KMS-11 (cell line): ENCODE measurements around the gene GSE1.
A peak's percentile ranks its signal among the peaks of the same experiment; 100 is the strongest.

Experiments used
- H2AFZ ChIP-seq: fragments of 200-600 bp; sonication (generic); 2 replicates; pipeline ENCODE4 v1.6.1; 2016; ENCODE audit warnings: antibody characterized with exemption, mixed run types, low read depth
- H3K27ac ChIP-seq: fragments of 200-600 bp; sonication (generic); 2 replicates; pipeline ENCODE4 v1.6.1; 2016; ENCODE audit warnings: mild to moderate bottlenecking, mixed run types
- H3K27me3 ChIP-seq: fragments of 200-600 bp; sonication (generic); 2 replicates; pipeline ENCODE4 v1.6.1; 2017; ENCODE audit warnings: mild to moderate bottlenecking, low read depth, mixed run types, moderate library complexity; ENCODE audit not compliant: insufficient read depth
- H3K36me3 ChIP-seq: fragments of 200-600 bp; sonication (generic); 2 replicates; pipeline ENCODE4 v1.6.1; 2017; ENCODE audit warnings: mild to moderate bottlenecking, mixed run types; ENCODE audit not compliant: insufficient read depth
- H3K4me1 ChIP-seq: fragments of 200-600 bp; sonication (generic); 2 replicates; pipeline ENCODE4 v1.6.1; 2016; ENCODE audit warnings: mild to moderate bottlenecking, low read depth, mixed run types; ENCODE audit not compliant: poor library complexity, severe bottlenecking
- H3K4me2 ChIP-seq: fragments of 200-600 bp; sonication (generic); 2 replicates; pipeline ENCODE4 v1.7.0; 2016; ENCODE audit warnings: mild to moderate bottlenecking, mixed run types
- H3K4me3 ChIP-seq: fragments of 200-600 bp; sonication (generic); IDR thresholded peaks from 2 replicates; pipeline ENCODE4 v1.6.1; 2017; ENCODE audit warnings: low read depth, low read length, mixed read lengths; ENCODE audit not compliant: insufficient read depth
- H3K79me2 ChIP-seq: fragments of 200-600 bp; sonication (generic); 2 replicates; pipeline ENCODE4 v1.6.1; 2016; ENCODE audit warnings: low read depth, mixed run types; ENCODE audit not compliant: insufficient read depth
- H3K9ac ChIP-seq: fragments of 200-600 bp; sonication (generic); 2 replicates; pipeline ENCODE4 v1.6.1; 2016; ENCODE audit warnings: mild to moderate bottlenecking, mixed run types
- H4K20me1 ChIP-seq: fragments of 200-600 bp; sonication (generic); 2 replicates; pipeline ENCODE4 v1.6.1; 2016; ENCODE audit warnings: mild to moderate bottlenecking, mixed run types; ENCODE audit not compliant: insufficient read depth
- TF ChIP-seq, protein P1 (sequence below): fragments of 200-600 bp; sonication (generic); conservative IDR thresholded peaks from 2 replicates; pipeline ENCODE4 v1.6.1; 2017; ENCODE audit warnings: low read depth, mild to moderate bottlenecking, antibody characterized with exemption, low read length, moderate library complexity, mixed read lengths

Gene GSE1

DNA sequence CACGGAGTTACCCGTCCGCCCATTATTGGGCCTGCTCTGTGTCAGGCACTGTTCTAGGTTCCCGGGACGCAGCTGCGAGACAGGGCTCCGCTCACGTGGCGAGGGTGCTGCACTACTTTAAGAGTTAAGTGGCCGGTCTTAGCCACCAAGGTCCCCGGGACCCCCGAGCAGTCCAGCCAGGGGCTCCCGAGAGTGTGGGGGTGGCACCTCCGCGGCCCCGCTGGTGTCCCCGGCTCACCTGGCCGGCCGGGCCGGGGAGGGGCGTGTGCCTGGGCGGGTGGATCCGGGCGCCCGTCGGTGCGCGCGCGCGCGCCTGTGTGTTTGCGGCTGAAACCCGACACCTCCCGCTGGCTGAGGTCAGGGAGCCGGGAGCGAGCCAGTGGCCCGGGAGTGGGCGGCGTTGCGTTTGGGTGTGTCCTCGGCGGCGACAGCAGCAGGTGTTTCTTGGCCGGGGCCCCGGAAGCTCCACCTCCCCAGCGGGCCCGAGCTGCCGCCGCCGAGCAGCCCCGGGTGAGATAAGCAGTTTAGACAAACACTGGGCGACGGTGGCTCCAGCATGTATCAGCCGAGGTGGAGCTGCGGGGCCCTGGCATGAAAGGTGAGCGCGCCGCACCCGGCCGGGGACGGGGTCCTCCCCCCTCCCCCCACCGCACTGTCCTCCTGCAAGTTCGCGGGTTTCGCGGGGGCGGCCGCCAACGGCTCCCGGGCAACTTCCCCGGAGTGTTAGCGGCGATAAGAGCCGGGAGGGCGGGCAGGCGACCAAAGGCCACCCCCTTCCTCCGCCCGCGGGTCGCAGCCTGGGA is at the start of gene GSE1:
GSE1 (plus strand) TSS at position 522 of the 803 bp plus-strand sequence; CDS start at position 592, 70 bp downstream.
- no peaks in the 10 kb centered on the region; the same call in 1 of the 2 replicates for H4K20me1 ChIP-seq
- H3K27ac ChIP-seq = peak within 1 kb of the TSS; percentile 84
- no peaks in the 10 kb centered on the region for H3K36me3 ChIP-seq
- peaks cover 37% of the 10 kb centered on the region for H3K79me2 ChIP-seq
- TF ChIP-seq, protein P1, sequence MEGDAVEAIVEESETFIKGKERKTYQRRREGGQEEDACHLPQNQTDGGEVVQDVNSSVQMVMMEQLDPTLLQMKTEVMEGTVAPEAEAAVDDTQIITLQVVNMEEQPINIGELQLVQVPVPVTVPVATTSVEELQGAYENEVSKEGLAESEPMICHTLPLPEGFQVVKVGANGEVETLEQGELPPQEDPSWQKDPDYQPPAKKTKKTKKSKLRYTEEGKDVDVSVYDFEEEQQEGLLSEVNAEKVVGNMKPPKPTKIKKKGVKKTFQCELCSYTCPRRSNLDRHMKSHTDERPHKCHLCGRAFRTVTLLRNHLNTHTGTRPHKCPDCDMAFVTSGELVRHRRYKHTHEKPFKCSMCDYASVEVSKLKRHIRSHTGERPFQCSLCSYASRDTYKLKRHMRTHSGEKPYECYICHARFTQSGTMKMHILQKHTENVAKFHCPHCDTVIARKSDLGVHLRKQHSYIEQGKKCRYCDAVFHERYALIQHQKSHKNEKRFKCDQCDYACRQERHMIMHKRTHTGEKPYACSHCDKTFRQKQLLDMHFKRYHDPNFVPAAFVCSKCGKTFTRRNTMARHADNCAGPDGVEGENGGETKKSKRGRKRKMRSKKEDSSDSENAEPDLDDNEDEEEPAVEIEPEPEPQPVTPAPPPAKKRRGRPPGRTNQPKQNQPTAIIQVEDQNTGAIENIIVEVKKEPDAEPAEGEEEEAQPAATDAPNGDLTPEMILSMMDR = no peak
- no peak within 1 kb of the TSS for H3K4me3 ChIP-seq
- H2AFZ ChIP-seq = peak within 1 kb of the TSS; percentile 78
- H3K27me3 ChIP-seq = peaks cover 18% of the 10 kb centered on the region; the same call in 1 of the 2 replicates
- peak within 1 kb of the TSS; percentile 84 for H3K4me2 ChIP-seq
- H3K9ac ChIP-seq = peak within 1 kb of the TSS; percentile 81
- H3K4me1 ChIP-seq = peaks cover 31% of the 10 kb centered on the region

GRCh38 chr16:85563515-85564276 is 49.4 kb upstream of the GSE1 start:
- H4K20me1 ChIP-seq = no peaks in the 10 kb centered on the region
- H3K4me2 ChIP-seq = no peak overlapping the region
- H3K27me3 ChIP-seq = peaks cover 69% of the 10 kb centered on the region; the same call in 1 of the 2 replicates
- no peak overlapping the region for H3K9ac ChIP-seq
- TF ChIP-seq, protein P1 = no peak
- no peaks in the 10 kb centered on the region for H3K4me1 ChIP-seq
- no peak overlapping the region for H3K4me3 ChIP-seq
- no peak overlapping the region for H2AFZ ChIP-seq
- H3K79me2 ChIP-seq = no peaks in the 10 kb centered on the region
- H3K27ac ChIP-seq = no peak overlapping the region
- H3K36me3 ChIP-seq = no peaks in the 10 kb centered on the region

- TF ChIP-seq, protein P1 = peak; percentile 40
- Histone ChIP-seq H3K4me3 (no peak overlapping the region), H3K36me3 (no peaks in the 10 kb centered on the region), H2AFZ (no peak overlapping the region), H3K79me2 (no peaks in the 10 kb centered on the region), H3K4me1 (peaks cover 7% of the 10 kb centered on the region), H3K27ac (no peak overlapping the region), H3K9ac (no peak overlapping the region), H4K20me1 (no peaks in the 10 kb centered on the region), H3K4me2 (no peak overlapping the region), H3K27me3 (peaks cover 68% of the 10 kb centered on the region; the same call in 1 of the 2 replicates)
Observed at GRCh38 chr16:85564277-85565051, 48.7 kb upstream of the GSE1 start.

DNA sequence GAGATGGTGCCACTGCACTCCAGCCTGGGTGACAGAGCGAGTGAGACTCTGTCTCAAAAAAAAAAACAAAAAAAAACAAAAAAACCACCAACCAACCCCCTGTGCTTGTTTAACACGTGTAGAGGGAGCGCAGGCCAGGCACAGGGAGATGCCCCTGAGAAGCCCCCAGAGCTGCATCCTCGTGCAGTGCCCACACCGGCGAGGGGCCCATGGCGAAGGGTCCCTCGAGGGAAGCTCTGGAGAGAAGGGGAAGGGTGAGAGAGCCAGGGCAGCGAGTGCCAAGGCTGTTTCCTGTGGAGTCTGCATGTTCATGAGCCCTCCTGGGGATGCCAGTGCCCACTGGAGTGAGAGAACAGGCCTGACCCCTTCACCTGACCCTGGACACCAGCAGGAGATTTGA is 47.8 kb upstream of the GSE1 start:
- Histone ChIP-seq H3K36me3 (no peaks in the 10 kb centered on the region), H3K9ac (no peak overlapping the region), H4K20me1 (no peaks in the 10 kb centered on the region), H3K4me1 (peaks cover 16% of the 10 kb centered on the region), H3K4me3 (no peak overlapping the region), H3K4me2 (no peak overlapping the region), H3K27ac (no peak overlapping the region), H3K27me3 (peaks cover 60% of the 10 kb centered on the region; the same call in 1 of the 2 replicates), H3K79me2 (no peaks in the 10 kb centered on the region), H2AFZ (no peak overlapping the region)
- TF ChIP-seq, protein P1 = no peak
